NOMO-1 (cell line): ENCODE measurements around the gene RAPGEF4.

Experiments used
- DNase-seq, 2 experiments: peaks; one replicate each; lab custom pipeline; 2025; ENCODE audit not compliant: unreplicated experiment in 2 of 2; lab: John Stamatoyannopoulos, UW

The RAPGEF4 gene

GRCh38 chr2:172821370-172822338, 86.0 kb downstream of the RAPGEF4 start:
- DNase-seq = no peak

GRCh38 chr2:172822585-172822984, 86.9 kb downstream of the RAPGEF4 start:
- no peak for DNase-seq

GRCh38 chr2:172823261-172823850, 87.7 kb downstream of the RAPGEF4 start:
- DNase-seq = no peak

GRCh38 chr2:172826522-172826921, 90.9 kb downstream of the RAPGEF4 start:
- no peak for DNase-seq

- no peak for DNase-seq
Observed at GRCh38 chr2:172829229-172829628, 93.6 kb downstream of the RAPGEF4 start.

- DNase-seq = no peak
Observed at GRCh38 chr2:172830482-172830881, 94.8 kb downstream of the RAPGEF4 start.

- no peak for DNase-seq
Observed at GRCh38 chr2:172833898-172834297, 98.3 kb downstream of the RAPGEF4 start.

- no peak for DNase-seq
Observed at GRCh38 chr2:172834881-172835280, 99.2 kb downstream of the RAPGEF4 start.

- DNase-seq = peak in 1 of 2 experiments; percentile 41
Observed at GRCh38 chr2:172836347-172836821, 100.7 kb downstream of the RAPGEF4 start.

- no peak for DNase-seq
Observed at GRCh38 chr2:172836827-172837226, 101.2 kb downstream of the RAPGEF4 start.

- no peak for DNase-seq
Observed at GRCh38 chr2:172839446-172839845, 103.8 kb downstream of the RAPGEF4 start.

GRCh38 chr2:172842511-172843265, 107.0 kb downstream of the RAPGEF4 start:
- DNase-seq = no peak

- DNase-seq = no peak
Observed at GRCh38 chr2:172843266-172843582, 107.6 kb downstream of the RAPGEF4 start.

GRCh38 chr2:172843902-172844715, 108.5 kb downstream of the RAPGEF4 start:
- no peak for DNase-seq

- no peak for DNase-seq
Observed at GRCh38 chr2:172845028-172845630, 109.5 kb downstream of the RAPGEF4 start.

- no peak for DNase-seq
Observed at GRCh38 chr2:172846551-172846950, 110.9 kb downstream of the RAPGEF4 start.

GRCh38 chr2:172847188-172847587, 111.5 kb downstream of the RAPGEF4 start:
- DNase-seq = no peak

GRCh38 chr2:172848519-172848918, 112.9 kb downstream of the RAPGEF4 start:
- DNase-seq = no peak

GRCh38 chr2:172849519-172850217, 114.0 kb downstream of the RAPGEF4 start:
- DNase-seq = no peak
